HG03045 (cell line): Measurements from ENCODE around the gene ADARB2.

Source experiments
- ATAC-seq: cut with Tn5 transposase; IDR thresholded peaks from one replicate; pipeline ENCODE4 v1.9.1; 2021; ENCODE audit warnings: mild to moderate bottlenecking, moderate library complexity; ENCODE audit not compliant: unreplicated experiment

ADARB2 gene

DNA sequence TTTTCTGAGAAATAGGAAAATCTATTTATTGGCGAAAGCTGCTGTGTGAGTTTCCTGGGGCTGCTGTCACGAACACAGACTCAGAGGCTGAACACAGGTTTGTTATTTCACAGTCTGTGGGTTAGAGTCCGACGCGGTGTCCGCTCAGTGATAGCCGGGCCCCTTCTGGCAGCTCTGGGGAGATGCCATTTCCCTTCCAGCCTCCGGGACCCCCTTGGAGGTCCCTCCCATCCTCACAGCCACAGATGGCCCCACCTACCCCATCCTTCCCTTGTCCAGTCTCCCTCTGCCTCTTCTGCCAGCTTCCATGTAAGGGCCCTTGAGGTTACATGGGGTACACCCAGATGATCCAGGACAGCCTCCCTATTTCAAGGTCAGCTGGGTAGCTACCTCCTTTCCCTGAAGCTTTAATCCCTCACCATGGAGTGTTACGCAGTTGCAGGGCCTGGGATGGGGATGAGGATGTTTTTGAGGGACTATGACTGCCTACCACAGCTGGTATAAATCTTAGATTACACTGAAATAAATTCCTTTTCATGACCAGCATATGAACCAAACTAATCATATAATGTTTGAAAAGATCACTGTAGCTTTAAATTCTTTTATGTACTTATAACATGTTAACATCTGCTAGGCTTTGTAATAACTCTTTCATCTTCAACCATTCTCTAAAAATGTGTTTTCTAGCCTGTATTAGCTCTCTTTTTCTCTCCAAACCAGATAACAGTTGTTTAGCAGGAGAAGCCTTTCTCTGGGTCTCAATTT, 582.6 kb downstream of the ADARB2 start:
- no peak for ATAC-seq

DNA sequence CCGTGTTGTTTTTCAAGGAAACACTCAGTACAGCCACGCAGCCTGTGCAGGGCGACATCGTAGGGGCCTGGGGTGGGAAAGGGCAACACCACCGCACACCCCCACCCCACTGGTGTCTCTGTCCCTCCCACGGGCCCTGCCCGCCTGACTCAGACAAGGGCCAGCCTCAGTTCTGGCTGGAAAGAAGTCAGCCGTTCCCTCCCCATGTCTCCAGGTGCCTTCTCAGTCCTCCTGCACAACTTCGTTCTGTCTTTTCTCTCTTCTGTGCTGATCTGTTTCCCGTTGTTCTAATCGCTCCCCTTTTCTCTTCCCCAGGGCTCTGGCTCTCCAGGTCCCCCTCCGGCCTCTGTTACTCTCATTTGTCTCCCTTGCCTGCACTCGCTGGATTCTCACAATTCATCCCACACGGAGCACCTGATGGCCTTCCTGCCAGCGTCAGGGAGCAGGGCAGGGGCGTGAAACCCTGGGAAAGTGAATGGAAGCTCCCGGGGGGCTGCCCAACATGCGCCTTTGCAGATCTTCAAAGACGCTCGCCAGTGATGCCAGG, 583.4 kb downstream of the ADARB2 start:
- no peak for ATAC-seq

DNA sequence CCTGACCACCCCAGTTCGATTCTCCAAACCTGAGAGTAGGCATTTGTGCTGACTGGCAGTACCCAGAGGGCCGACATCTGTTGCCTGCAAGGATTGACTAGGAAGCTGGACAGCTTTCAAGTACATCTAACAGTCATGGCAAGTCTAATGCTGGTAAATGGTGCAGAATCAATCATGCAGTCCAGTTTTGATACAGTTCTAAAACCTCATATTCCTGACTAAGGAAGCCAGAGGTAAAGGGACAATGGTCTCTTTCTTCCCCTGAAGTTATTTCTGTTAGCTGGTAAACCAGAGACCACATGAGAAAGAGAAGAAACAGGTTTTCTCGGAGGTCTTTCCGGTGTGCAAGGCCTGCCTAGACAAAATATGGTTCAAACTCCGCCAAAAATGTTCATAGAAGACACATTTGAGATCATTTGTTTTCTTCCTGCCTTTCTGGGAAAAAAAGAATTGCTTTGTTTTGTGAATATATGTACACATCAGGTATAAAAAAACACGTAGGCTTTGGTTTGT, 584.0 kb downstream of the ADARB2 start:
- ATAC-seq: no peak

DNA sequence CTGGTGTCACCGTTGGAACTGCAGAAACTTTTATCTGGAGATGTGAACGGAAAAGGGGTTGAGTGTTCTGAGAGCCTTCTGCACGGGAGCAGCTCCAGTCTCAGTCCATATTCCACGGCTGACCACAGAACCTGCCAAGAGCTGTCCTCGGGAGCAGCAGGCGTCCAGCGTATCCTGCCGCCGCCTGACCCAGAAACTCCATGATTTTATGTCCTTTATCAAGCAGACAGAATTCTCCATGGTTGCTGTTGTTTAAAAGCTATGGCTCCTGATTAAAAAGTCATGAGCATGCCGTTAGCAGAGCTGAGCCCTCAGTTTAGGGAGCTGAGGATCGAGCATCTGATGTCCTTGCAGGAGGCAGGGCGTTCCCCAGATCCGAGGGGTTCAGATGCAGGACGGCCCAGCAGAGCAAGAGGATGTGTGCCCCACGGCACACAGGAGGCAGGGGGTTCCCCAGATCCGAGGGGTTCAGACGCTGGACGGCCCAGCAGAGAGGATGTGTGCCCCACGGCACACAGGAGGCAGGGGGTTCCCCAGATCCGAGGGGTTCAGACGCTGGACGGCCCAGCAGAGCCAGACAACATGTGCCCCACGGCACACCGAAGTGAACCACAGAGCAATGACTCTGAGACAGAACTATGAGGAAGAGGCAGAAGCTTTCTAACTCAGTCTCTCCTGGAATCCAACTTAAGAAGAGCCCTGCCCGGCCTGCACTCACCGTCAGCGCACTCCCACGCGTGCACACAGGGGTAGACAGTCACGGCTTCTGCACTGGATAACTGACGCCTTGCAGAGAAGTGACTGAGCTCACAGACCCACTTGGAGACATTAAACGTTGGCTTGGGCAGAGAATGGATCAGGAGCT, 584.7 kb downstream of the ADARB2 start:
- ATAC-seq: no peak

DNA sequence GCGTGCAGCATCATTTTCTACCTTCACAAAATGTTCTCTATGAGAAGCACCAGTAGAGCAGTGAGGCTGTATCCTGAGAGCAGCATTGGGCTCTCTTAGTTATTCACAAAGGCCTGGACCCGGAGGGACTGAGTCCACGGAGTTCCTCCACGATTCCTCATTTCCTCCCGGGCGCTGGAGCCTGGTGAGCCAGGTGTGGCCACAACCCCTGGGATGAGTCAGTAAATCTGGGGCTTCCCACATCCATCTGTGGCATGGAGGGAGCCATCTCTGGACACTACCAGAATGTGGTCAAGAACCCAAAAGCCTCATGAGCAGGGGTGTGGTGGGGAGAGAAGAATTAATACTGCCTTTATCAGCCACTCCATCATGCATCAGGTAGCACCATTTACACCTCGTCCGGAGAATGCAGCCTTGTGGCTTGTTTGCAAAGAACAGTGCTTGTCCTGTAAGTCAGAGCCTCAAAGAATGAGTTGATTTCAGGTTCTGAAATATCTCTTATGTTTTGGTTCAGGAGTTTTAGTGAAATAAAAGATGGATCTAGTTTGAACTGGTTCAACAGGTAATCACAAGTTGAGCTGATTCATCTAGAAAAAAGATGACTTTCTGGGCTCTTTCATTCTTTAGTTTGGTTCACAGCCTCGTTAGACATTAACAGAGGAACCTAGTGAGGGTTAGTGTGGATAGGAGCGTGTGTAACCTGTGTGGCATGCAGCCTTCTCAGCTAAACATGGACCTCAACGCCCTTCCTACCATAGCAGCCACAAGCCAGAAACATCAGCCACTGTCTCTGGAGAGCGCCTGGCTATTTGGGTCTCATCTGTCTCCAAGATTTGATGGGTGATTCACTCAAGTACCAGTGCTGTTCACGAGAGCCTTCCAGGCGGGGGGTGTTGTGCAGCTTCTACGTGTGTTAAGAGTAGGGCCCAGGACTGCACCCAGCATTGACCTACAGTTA, 586.0 kb downstream of the ADARB2 start:
- no peak for ATAC-seq

DNA sequence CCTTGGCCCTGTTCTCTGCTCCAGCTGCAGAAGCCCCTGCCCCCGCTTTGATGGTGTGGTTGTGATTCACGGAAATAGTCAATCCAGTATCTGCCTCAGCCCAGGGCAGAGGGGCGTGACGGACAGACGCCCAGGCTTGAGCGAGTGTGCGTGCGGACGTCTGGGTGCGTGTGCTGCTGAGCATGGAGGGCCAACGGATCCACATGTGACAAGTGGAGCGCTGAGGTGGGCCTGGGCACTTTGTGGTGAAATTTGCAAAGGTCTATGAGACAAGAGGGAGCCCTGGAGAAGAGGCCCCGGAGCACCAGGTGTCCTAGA, 586.7 kb downstream of the ADARB2 start:
- ATAC-seq: no peak

DNA sequence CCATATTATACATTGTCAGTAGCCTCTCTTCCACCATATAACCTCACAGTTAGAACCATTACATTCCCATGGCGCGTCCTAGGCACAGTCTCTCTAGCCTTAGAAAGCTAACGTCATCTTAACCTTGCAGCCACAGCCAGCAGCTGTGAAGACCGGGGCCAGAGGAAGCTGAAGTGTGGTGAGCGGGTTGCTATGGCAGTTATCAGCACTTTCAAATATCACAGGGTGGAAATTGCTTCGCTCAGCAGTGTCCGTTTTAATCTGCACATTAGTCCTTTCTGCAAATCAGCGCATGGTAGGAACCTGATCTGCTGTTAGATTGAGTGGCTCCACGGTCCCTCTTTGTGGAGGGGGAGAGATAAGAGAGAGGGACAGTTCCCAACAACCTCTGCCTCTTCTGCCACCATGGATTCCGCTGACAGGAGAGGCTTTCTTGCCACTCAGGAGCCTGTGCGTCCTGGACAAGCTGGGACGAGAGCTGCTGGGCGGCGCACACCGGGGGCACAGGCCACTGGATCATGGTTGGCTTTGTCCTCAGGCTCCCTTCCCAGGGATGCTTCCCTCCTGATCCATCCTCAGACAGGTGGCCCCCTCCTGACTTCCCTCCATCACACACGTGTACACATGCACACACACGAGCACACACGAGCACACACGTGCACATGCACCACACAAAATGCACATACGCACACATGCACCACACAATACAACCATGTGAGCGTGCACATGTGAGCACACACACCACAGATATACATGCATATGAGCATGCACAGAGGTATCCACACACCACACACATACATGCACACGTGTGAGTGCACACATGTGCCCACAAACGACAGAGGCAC, 587.3 kb downstream of the ADARB2 start:
- no peak for ATAC-seq

DNA sequence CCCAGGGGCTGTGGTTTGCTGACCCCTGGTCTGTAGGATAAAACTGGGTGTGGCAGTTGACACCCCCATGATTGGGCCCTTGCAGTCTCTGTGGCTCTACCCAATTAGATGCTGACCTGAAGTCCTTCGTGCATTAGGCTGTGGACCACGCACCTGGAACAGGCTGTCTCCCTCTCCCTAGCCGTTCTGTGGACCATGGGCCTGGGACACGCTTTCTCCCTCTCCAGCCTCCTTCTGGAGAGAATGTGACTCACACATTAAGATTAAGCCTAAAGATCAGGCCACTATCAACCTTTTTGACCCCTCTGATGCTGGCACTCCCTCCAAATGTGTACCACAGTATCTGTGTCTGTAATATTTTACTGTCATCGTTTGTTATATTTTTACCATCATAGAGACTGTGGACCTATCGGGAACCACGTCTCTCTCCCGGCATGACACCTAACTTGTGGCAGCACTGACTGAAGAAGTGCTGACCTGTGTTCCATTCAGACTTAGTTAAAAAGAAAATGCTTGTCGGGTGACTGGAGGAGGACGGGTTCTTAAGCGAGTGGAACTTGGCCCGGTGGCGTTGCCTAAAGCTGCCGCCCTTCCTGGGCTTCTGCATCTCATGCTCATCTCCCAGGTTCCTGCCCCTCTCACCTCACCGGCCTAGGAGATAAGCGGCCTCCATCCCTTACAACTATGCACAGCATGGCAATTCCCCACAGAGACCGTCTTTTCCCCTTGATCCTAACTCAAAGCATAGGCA, 588.3 kb downstream of the ADARB2 start:
- ATAC-seq: no peak

DNA sequence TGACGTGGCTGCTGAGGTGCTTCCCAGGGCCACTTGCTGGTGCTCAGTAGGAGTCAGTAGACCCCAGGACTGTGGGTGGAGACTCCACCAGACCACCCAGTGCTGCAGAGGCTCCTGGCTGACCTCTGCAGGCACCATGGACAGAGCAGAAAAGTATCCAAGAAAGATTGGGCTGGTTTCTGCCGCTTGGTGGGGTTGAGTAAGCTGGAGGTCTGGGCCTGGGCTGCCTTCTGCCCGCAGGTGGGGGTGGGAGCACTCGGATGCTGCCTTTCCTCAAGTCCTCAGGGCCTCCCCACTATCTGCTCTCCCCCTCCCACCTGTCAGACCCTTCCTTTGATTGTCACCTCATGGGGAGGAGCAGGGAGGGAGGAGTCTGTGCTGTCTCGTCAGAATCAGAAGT, 589.5 kb downstream of the ADARB2 start:
- no peak for ATAC-seq

DNA sequence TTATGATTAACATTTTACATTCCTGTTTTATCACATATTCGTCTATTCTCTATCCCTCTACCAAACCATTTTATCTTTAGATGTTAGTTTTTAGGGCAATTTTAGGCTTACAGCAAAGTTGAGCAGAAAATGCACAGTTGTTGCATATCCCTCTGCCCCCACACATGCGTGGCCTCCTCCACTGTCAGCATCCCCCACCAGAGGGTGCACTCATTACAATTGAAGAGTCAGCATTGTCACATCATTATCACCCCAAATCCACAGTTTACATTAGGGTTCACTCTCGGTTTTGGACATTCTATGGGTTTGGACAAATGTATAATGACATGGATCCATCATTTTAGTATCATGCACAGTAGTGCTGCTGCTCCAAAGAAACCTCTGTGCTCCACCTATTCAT, 594.7 kb downstream of the ADARB2 start:
- ATAC-seq: no peak

DNA sequence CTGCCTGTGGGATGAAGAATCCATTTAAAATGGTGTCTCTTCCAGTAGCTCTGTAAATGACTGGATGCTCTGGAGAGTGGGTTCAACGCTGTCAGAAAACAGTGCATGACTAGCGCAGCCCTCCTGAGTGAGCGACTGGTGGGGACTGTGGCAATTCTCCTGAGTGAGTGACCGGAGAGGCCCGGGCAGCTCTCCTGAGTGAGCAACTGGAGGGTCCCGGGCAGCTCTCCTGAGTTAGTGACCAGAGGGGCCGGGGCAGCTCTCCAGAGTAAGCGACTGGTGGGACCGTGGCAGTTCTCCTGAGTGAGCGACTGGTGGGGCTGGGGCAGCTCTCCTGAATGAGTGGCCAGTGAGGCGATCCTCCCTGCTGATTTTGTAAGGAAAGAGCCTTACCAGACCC, 595.6 kb downstream of the ADARB2 start:
- ATAC-seq: no peak

DNA sequence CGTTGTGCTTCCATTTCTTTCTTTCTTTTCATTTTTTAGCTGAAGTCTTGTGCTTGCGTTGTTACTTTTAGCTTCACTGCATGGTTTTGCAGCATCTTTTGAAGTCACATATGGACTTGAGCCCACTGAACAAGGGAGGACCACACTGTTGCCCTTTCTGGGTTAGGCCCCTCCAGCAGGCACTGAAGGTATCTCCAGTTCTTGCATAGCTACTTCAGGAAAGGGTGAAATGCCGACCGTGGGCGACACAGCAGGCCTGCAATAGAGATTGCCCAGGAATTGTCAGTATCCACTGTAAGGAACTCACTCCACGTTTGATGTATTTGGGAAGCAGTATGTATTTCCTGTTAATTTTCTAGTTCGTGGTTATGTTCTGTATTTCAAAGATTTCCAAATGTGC, 596.1 kb downstream of the ADARB2 start:
- no peak for ATAC-seq

DNA sequence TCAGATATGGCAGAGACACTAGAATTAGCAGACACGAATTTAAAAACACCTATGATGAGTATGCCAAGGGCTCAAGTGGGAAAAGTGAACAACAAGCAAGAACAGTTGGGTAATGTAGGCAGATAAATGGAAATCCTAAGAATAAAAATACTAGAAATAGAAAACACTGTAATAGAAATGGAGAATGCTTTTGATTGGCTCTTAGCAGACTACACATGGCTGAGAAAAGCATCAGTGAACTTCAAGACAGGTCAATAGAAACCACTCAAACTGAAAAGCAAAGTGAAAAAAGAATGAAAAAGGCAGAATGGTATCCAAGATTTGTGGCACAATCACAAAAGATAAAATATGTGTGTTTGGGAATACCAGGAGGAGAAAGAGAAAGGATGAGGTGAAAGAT, 598.8 kb downstream of the ADARB2 start:
- no peak for ATAC-seq

DNA sequence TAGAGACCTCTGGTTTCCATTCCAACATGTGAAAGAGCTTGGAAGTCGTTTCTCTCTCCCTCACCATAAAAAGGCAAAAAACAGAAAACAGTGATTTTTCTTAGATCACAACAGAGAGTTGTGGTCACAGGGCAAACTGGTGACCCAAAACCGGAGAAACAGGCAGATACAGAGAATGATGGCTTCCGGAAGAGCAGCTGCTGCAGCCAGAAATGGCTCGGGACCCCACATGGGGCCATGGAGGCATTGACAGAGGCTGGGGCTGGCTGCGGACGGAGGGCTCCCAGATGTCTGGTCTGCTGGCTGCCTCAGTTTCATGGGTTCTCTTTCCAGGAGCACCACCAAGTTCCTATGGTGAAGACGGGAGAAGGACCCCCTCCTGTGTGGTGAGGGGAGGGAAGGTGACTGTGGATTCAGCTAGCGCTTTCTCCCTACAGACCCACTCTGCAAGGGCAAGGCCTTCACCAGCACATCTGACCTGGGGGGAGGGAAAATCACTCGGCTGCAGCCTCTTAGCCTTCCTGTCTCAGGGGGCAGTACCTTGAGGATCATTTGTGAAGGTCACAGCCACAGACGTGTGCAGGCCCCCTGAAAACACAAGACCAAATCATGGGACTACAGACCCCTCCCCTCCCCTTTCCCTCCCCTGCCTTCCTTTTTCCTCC, 599.7 kb downstream of the ADARB2 start:
- no peak for ATAC-seq

DNA sequence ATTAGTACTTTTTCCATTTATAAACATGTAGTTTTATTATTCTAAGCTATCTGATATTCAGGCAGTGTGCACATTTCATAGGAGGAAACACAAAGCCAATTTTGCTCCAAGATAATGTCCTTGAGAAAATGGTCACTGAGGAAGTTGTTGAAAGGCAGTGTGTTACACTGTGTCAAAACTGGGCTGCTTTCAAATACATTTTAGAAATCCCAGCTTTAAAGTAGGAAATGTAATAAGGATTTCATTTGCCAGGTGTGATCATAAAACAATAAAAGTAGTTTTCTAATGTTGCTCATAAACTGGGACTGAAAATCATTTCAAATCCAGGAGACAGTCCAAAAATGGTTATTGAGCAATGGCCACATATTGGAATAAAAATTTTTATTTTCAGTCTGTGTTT, 601.1 kb downstream of the ADARB2 start:
- no peak for ATAC-seq

DNA sequence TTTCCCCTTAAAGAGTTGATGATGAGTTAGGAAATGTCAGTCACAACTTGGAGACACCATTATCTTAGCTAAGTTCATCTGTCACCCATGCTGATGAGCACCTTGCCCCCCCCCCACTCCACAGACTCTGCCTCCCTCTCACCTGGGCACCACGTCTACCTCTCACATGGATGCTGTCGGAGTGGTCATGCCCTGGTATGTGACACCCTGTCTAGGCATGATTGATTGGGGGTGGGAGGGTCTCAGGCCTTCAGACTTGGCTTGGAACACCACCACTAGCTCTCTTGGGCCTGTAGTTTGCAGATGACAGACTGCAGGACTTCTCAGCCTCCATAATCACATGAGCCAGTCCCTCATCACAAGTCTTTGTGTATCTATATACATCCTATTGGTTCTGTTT, 603.2 kb downstream of the ADARB2 start:
- ATAC-seq: no peak

DNA sequence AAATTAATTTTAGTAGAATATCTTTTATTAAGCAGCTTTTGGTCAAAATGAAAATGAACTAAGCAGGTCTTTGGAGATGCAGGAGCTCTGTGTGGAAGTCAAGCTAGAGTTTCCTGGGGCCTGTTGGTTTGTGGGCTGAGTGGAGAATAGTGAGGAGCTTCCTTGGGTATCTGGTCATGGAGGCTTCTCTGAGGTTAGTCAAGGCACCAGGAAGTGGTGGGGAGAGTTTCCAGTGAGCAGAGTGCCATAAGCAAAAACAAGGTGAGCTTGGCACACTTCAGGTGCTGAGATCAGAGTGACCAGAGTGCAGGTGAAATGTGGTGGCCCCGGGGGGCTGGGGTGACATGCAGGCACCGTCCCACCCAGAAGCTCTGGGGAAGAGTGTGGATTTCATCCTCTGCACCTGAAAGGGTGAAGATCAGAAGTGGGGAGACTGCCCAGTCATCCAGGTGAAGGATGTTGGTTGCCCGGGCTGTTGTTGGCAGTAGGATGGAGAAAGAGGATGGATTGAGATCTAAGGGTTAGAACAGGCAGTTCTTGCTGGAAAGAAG, 603.8 kb downstream of the ADARB2 start:
- no peak for ATAC-seq

DNA sequence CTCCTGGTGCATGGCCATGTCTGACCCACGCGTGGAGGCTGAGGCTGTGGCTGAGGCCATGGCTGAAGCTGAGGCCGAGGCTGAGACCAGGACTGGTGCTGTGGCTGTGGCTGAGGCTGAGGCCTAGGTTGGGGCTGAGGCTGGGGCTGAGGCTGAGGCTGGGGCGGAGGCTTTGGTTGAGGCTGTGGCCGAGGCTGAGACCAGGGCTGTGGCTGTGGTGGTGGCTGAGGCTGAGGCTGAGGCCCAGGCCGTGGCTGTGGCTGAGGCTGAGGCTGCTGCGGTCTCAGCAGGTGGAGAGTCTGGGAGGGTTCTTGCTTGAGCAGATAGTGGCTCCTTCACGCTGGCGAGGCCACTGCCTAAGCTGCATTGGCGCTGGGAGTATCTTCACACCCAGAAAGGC, 604.7 kb downstream of the ADARB2 start:
- ATAC-seq: no peak
